Upper lobe of left lung (tissue), 4 donors: Measurements from ENCODE around the gene CPNE7.

ENCODE experiments used
- POLR2A ChIP-seq, 4 donors: fragments of 450-650 bp; IDR thresholded peaks; one replicate each; pipeline ENCODE4 v1.5.1; 2016 to 2017; ENCODE audit warnings: antibody characterized with exemption in 4 of 4, mild to moderate bottlenecking in 2 of 4
- POLR2AphosphoS5 ChIP-seq, 2 donors: sonication (generic); formaldehyde crosslinking; IDR thresholded peaks; one replicate each; pipeline ENCODE4 v1.5.1; 2017; ENCODE audit warnings: antibody characterized with exemption in 2 of 2
- TF ChIP-seq, protein P1 (sequence below), 6 experiments: fragments of 450-650 bp in 4 of 6; fragments of 200-600 bp in 2 of 6; sonication (generic) in 2 of 6; IDR thresholded peaks; one replicate each; pipeline ENCODE4 v1.5.1; 2016 to 2019; ENCODE audit warnings: antibody characterized with exemption in 6 of 6

- TF ChIP-seq POLR2AphosphoS5 (IDR thresholded peaks at IDR 0.05) (no peak), POLR2A (IDR thresholded peaks at IDR 0.05) (no peak)
- TF ChIP-seq, protein P1, sequence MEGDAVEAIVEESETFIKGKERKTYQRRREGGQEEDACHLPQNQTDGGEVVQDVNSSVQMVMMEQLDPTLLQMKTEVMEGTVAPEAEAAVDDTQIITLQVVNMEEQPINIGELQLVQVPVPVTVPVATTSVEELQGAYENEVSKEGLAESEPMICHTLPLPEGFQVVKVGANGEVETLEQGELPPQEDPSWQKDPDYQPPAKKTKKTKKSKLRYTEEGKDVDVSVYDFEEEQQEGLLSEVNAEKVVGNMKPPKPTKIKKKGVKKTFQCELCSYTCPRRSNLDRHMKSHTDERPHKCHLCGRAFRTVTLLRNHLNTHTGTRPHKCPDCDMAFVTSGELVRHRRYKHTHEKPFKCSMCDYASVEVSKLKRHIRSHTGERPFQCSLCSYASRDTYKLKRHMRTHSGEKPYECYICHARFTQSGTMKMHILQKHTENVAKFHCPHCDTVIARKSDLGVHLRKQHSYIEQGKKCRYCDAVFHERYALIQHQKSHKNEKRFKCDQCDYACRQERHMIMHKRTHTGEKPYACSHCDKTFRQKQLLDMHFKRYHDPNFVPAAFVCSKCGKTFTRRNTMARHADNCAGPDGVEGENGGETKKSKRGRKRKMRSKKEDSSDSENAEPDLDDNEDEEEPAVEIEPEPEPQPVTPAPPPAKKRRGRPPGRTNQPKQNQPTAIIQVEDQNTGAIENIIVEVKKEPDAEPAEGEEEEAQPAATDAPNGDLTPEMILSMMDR (IDR thresholded peaks at IDR 0.05), result no peak
These were observed 26.3 kb downstream of the CPNE7 start for GRCh38 chr16:89601906-89602272.
